ENCODE measurements around the gene MID1.

MID1 gene

GRCh38 chrX:10620121-10620699 is at the start of gene MID1:
TSS of gene MID1 (minus strand) at chrX:10620585. CDS start at chrX:10567547, 53,038 bp downstream.
- in situ Hi-C loops (cut with HindIII; ENCODE audit: low pct_unique_long_range_greater_than_20kb, low sequenced_read_pairs) = no loop called here
- DNase-seq (ENCODE audit: low read depth in 1 of 2, low spot score in 1 of 2) = peak; percentile 72 to 85

GRCh38 chrX:10667143-10667542 is 46.8 kb upstream of the MID1 start:
- no peak for TF ChIP-seq JUND (IDR thresholded peaks at IDR 0.05; ENCODE audit: low read depth)
- in situ Hi-C loops (cut with HindIII; ENCODE audit: low pct_unique_long_range_greater_than_20kb, low sequenced_read_pairs) = no loop called here
- no peak for DNase-seq (ENCODE audit: low read depth in 1 of 2, low spot score in 1 of 2)

More at GRCh38 chrX:10620121-10620699, at the start of gene MID1:
- no peak for TF ChIP-seq JUND (IDR thresholded peaks at IDR 0.05; ENCODE audit: low read depth)

GRCh38 chrX:10666102-10666501 is 45.7 kb upstream of the MID1 start:
- DNase-seq (ENCODE audit: low read depth in 1 of 2, low spot score in 1 of 2) = no peak
- in situ Hi-C loops (cut with HindIII; ENCODE audit: low pct_unique_long_range_greater_than_20kb, low sequenced_read_pairs) = no loop called here
- TF ChIP-seq JUND (IDR thresholded peaks at IDR 0.05; ENCODE audit: low read depth) = no peak

GRCh38 chrX:10665681-10666080 is 45.3 kb upstream of the MID1 start:
- no peak for TF ChIP-seq JUND (IDR thresholded peaks at IDR 0.05; ENCODE audit: low read depth)
- in situ Hi-C loops (cut with HindIII; ENCODE audit: low pct_unique_long_range_greater_than_20kb, low sequenced_read_pairs) = no loop called here
- DNase-seq (ENCODE audit: low read depth in 1 of 2, low spot score in 1 of 2) = no peak

- no peak for DNase-seq (ENCODE audit: low read depth in 1 of 2, low spot score in 1 of 2)
- no peak for TF ChIP-seq JUND (IDR thresholded peaks at IDR 0.05; ENCODE audit: low read depth)
- in situ Hi-C loops (cut with HindIII; ENCODE audit: low pct_unique_long_range_greater_than_20kb, low sequenced_read_pairs) = no loop called here
Measured at GRCh38 chrX:10660171-10660570, 39.8 kb upstream of the MID1 start.

- DNase-seq (ENCODE audit: low read depth in 1 of 2, low spot score in 1 of 2) = peak in 1 of 2 experiments; percentile 44
- TF ChIP-seq JUND (IDR thresholded peaks at IDR 0.05; ENCODE audit: low read depth) = no peak
- in situ Hi-C loops (cut with HindIII; ENCODE audit: low pct_unique_long_range_greater_than_20kb, low sequenced_read_pairs) = no loop called here
Measured at GRCh38 chrX:10656214-10656613, 35.8 kb upstream of the MID1 start.

GRCh38 chrX:10654960-10655359 is 34.6 kb upstream of the MID1 start:
- in situ Hi-C loops (cut with HindIII; ENCODE audit: low pct_unique_long_range_greater_than_20kb, low sequenced_read_pairs) = no loop called here
- TF ChIP-seq JUND (IDR thresholded peaks at IDR 0.05; ENCODE audit: low read depth) = no peak
- DNase-seq (ENCODE audit: low read depth in 1 of 2, low spot score in 1 of 2) = no peak

- no peak for TF ChIP-seq JUND (IDR thresholded peaks at IDR 0.05; ENCODE audit: low read depth)
- DNase-seq (ENCODE audit: low read depth in 1 of 2, low spot score in 1 of 2) = no peak
- in situ Hi-C loops (cut with HindIII; ENCODE audit: low pct_unique_long_range_greater_than_20kb, low sequenced_read_pairs) = no loop called here
Measured at GRCh38 chrX:10653302-10653701, 32.9 kb upstream of the MID1 start.

GRCh38 chrX:10649265-10649664 is 28.9 kb upstream of the MID1 start:
- DNase-seq (ENCODE audit: low read depth in 1 of 2, low spot score in 1 of 2) = no peak
- TF ChIP-seq JUND (IDR thresholded peaks at IDR 0.05; ENCODE audit: low read depth) = no peak
- in situ Hi-C loops (cut with HindIII; ENCODE audit: low pct_unique_long_range_greater_than_20kb, low sequenced_read_pairs) = no loop called here

GRCh38 chrX:10648614-10649013 is 28.2 kb upstream of the MID1 start:
- no peak for TF ChIP-seq JUND (IDR thresholded peaks at IDR 0.05; ENCODE audit: low read depth)
- in situ Hi-C loops (cut with HindIII; ENCODE audit: low pct_unique_long_range_greater_than_20kb, low sequenced_read_pairs) = no loop called here
- DNase-seq (ENCODE audit: low read depth in 1 of 2, low spot score in 1 of 2) = no peak

GRCh38 chrX:10636851-10637250 is 16.5 kb upstream of the MID1 start:
- in situ Hi-C loops (cut with HindIII; ENCODE audit: low pct_unique_long_range_greater_than_20kb, low sequenced_read_pairs) = no loop called here

GRCh38 chrX:10636337-10636736 is 16.0 kb upstream of the MID1 start:
- DNase-seq (ENCODE audit: low read depth in 1 of 2, low spot score in 1 of 2) = peak; percentile 29 to 76
- in situ Hi-C loops (cut with HindIII; ENCODE audit: low pct_unique_long_range_greater_than_20kb, low sequenced_read_pairs) = no loop called here
- TF ChIP-seq JUND (IDR thresholded peaks at IDR 0.05; ENCODE audit: low read depth) = no peak

More at GRCh38 chrX:10636851-10637250, 16.5 kb upstream of the MID1 start:
- DNase-seq (ENCODE audit: low read depth in 1 of 2, low spot score in 1 of 2) = no peak
- no peak for TF ChIP-seq JUND (IDR thresholded peaks at IDR 0.05; ENCODE audit: low read depth)

GRCh38 chrX:10634392-10635161 is 14.2 kb upstream of the MID1 start:
- TF ChIP-seq JUND (IDR thresholded peaks at IDR 0.05; ENCODE audit: low read depth) = no peak
- no peak for DNase-seq (ENCODE audit: low read depth in 1 of 2, low spot score in 1 of 2)
- in situ Hi-C loops (cut with HindIII; ENCODE audit: low pct_unique_long_range_greater_than_20kb, low sequenced_read_pairs) = no loop called here

Measured in T47D (cell line).